ENCODE data around the gene ZCCHC17. TPM values are rescaled to one million over a fixed set of nuclear protein-coding genes. Genes with fewer than 3 reads are reported as not detected.
"Not testable (repeated sequence)": the region's sequence is repeated elsewhere in the genome, so short reads cannot be mapped to it uniquely, and the experiment has no call there.

ZCCHC17 gene
- total RNA-seq, 1 donor from 2014 or later = 51.3 TPM

DNA sequence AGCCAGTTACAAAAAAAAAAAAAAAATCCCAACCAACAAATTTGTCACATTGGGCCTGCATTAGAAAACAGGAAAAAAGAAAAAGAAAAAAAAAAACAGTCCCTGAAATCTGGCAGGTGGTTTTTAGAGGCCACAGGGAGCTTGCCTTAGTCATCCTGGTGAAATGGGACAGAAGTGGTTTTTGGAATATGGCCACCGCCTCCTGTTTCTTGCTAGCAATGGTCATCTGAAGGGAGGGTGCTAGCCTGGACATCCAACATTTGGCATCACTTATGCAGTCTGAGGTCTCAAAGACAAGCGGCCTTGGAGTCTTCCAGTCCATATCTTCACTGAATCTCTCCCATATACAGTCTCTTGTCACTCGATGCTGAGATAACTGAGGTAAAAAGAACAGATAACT, 37.1 kb upstream of the ZCCHC17 start:
- Mint-ChIP-seq H3K27me3 (ENCODE audit: low read depth, unreplicated experiment) (no peaks in the 10 kb centered on the region), H3K9me3 (ENCODE audit: unreplicated experiment) (no peaks in the 10 kb centered on the region), H3K36me3 (ENCODE audit: low read depth, unreplicated experiment) (peaks cover 5% of the 10 kb centered on the region), H3K4me3 (ENCODE audit: unreplicated experiment) (no peak overlapping the region), H3K27ac (ENCODE audit: unreplicated experiment) (no peak overlapping the region), H3K4me1 (ENCODE audit: low read depth, unreplicated experiment) (no peaks in the 10 kb centered on the region)
- no peaks in the 10 kb centered on the region for H3K79me2 ChIP-seq (ENCODE audit: insufficient read depth, low read length)
- no peaks in the 10 kb centered on the region for H3K4me1 ChIP-seq (ENCODE audit: insufficient read depth, low read length)
- H3K36me3 ChIP-seq (ENCODE audit: insufficient read depth, low read length) = peaks cover 42% of the 10 kb centered on the region
- FAIRE-seq = no peak
- H4K20me1 ChIP-seq (ENCODE audit: insufficient read depth, low read length) = no peaks in the 10 kb centered on the region
- no peaks in the 10 kb centered on the region for H3K9me3 ChIP-seq (ENCODE audit: insufficient read depth, low read depth, low read length)
- H3K27me3 ChIP-seq (ENCODE audit: insufficient read depth, low read length) = no peaks in the 10 kb centered on the region
- no peak for DNase-seq (ENCODE audit: low read depth)
- no peak overlapping the region for H3K4me2 ChIP-seq (ENCODE audit: low read length)
- TF ChIP-seq EZH2 (IDR thresholded peaks at IDR 0.05; ENCODE audit: insufficient read depth, low read length) (no peak), CTCF (IDR thresholded peaks at IDR 0.05; ENCODE audit: insufficient read depth, low read depth, low read length) (no peak)
- no peak overlapping the region for H3K27ac ChIP-seq (ENCODE audit: low read depth, low read length)
- no peak overlapping the region for H3K9ac ChIP-seq (ENCODE audit: low read length)
- no peak overlapping the region for H2AFZ ChIP-seq (ENCODE audit: low read depth, low read length)
- H3K4me3 ChIP-seq (ENCODE audit: insufficient read depth, low read depth, low read length) = no peak overlapping the region

GRCh38 chr1:31261916-31262315, 34.9 kb upstream of the ZCCHC17 start:
- Mint-ChIP-seq H3K27me3 (ENCODE audit: low read depth, unreplicated experiment) (no peaks in the 10 kb centered on the region), H3K9me3 (ENCODE audit: unreplicated experiment) (no peaks in the 10 kb centered on the region), H3K4me3 (ENCODE audit: unreplicated experiment) (no peak overlapping the region), H3K27ac (ENCODE audit: unreplicated experiment) (no peak overlapping the region), H3K4me1 (ENCODE audit: low read depth, unreplicated experiment) (peaks cover 9% of the 10 kb centered on the region), H3K36me3 (ENCODE audit: low read depth, unreplicated experiment) (peaks cover 7% of the 10 kb centered on the region)
- TF ChIP-seq CTCF (IDR thresholded peaks at IDR 0.05; ENCODE audit: insufficient read depth, low read depth, low read length) (no peak), EZH2 (IDR thresholded peaks at IDR 0.05; ENCODE audit: insufficient read depth, low read length) (no peak)
- no peaks in the 10 kb centered on the region for H3K9me3 ChIP-seq (ENCODE audit: insufficient read depth, low read depth, low read length)
- H3K9ac ChIP-seq (ENCODE audit: low read length) = no peak overlapping the region
- H3K4me2 ChIP-seq (ENCODE audit: low read length) = no peak overlapping the region
- H3K4me3 ChIP-seq (ENCODE audit: insufficient read depth, low read depth, low read length) = no peak overlapping the region
- H3K4me1 ChIP-seq (ENCODE audit: insufficient read depth, low read length) = no peaks in the 10 kb centered on the region
- no peak for DNase-seq (ENCODE audit: low read depth)
- no peak for FAIRE-seq
- H3K79me2 ChIP-seq (ENCODE audit: insufficient read depth, low read length) = no peaks in the 10 kb centered on the region
- no peaks in the 10 kb centered on the region for H3K27me3 ChIP-seq (ENCODE audit: insufficient read depth, low read length)
- H3K36me3 ChIP-seq (ENCODE audit: insufficient read depth, low read length) = peaks cover 52% of the 10 kb centered on the region
- H4K20me1 ChIP-seq (ENCODE audit: insufficient read depth, low read length) = peaks cover 4% of the 10 kb centered on the region
- H3K27ac ChIP-seq (ENCODE audit: low read depth, low read length) = no peak overlapping the region
- H2AFZ ChIP-seq (ENCODE audit: low read depth, low read length) = no peak overlapping the region

- not testable (repeated sequence) for H3K4me3 Mint-ChIP-seq (ENCODE audit: unreplicated experiment); FAIRE-seq; H3K9me3 Mint-ChIP-seq (ENCODE audit: unreplicated experiment); H3K9me3 ChIP-seq (ENCODE audit: insufficient read depth, low read depth, low read length); H2AFZ ChIP-seq (ENCODE audit: low read depth, low read length); H3K9ac ChIP-seq (ENCODE audit: low read length); H3K27ac ChIP-seq (ENCODE audit: low read depth, low read length); H3K27ac Mint-ChIP-seq (ENCODE audit: unreplicated experiment); H3K79me2 ChIP-seq (ENCODE audit: insufficient read depth, low read length); H3K27me3 ChIP-seq (ENCODE audit: insufficient read depth, low read length); H3K36me3 Mint-ChIP-seq (ENCODE audit: low read depth, unreplicated experiment); H4K20me1 ChIP-seq (ENCODE audit: insufficient read depth, low read length); DNase-seq (ENCODE audit: low read depth); H3K4me2 ChIP-seq (ENCODE audit: low read length); H3K4me3 ChIP-seq (ENCODE audit: insufficient read depth, low read depth, low read length); H3K27me3 Mint-ChIP-seq (ENCODE audit: low read depth, unreplicated experiment); H3K4me1 ChIP-seq (ENCODE audit: insufficient read depth, low read length)
- peaks cover 14% of the 10 kb centered on the region for H3K4me1 Mint-ChIP-seq (ENCODE audit: low read depth, unreplicated experiment)
- peaks cover 55% of the 10 kb centered on the region for H3K36me3 ChIP-seq (ENCODE audit: insufficient read depth, low read length)
Measured at GRCh38 chr1:31262393-31262792, 34.4 kb upstream of the ZCCHC17 start.
